HG03159 (cell line): Measurements from ENCODE around the gene GNPAT.

Source experiments
- ATAC-seq: cut with Tn5 transposase; IDR thresholded peaks from one replicate; pipeline ENCODE4 v1.9.1; 2021; ENCODE audit warnings: mild to moderate bottlenecking, moderate library complexity; ENCODE audit not compliant: unreplicated experiment

The GNPAT gene

GRCh38 chr1:231240883-231241735 lies at the start of gene GNPAT:
GNPAT (plus strand) TSS chr1:231241212; CDS start chr1:231241379, 167 bp downstream.
- ATAC-seq = peak; percentile 93

GRCh38 chr1:231192620-231193163 lies 48.3 kb upstream of the GNPAT start:
- ATAC-seq = no peak

- ATAC-seq = no peak
Observed at GRCh38 chr1:231193710-231194340, 47.2 kb upstream of the GNPAT start.

- no peak for ATAC-seq
Observed at GRCh38 chr1:231194476-231194842, 46.6 kb upstream of the GNPAT start.

- ATAC-seq = no peak
Observed at GRCh38 chr1:231194843-231195516, 46.0 kb upstream of the GNPAT start.

- no peak for ATAC-seq
Observed at GRCh38 chr1:231196307-231196706, 44.7 kb upstream of the GNPAT start.

GRCh38 chr1:231196728-231197127 lies 44.3 kb upstream of the GNPAT start:
- no peak for ATAC-seq

- ATAC-seq = no peak
Observed at GRCh38 chr1:231199868-231200267, 41.1 kb upstream of the GNPAT start.

- ATAC-seq = no peak
Observed at GRCh38 chr1:231200388-231201031, 40.5 kb upstream of the GNPAT start.

GRCh38 chr1:231201375-231201978 lies 39.5 kb upstream of the GNPAT start:
- no peak for ATAC-seq

GRCh38 chr1:231201979-231202633 lies 38.9 kb upstream of the GNPAT start:
- ATAC-seq = no peak

GRCh38 chr1:231203259-231204057 lies 37.6 kb upstream of the GNPAT start:
- no peak for ATAC-seq

GRCh38 chr1:231206856-231207255 lies 34.2 kb upstream of the GNPAT start:
- ATAC-seq = no peak

GRCh38 chr1:231207437-231207836 lies 33.6 kb upstream of the GNPAT start:
- ATAC-seq = no peak

GRCh38 chr1:231208980-231209379 lies 32.0 kb upstream of the GNPAT start:
- ATAC-seq = no peak

- ATAC-seq = no peak
Observed at GRCh38 chr1:231209531-231209930, 31.5 kb upstream of the GNPAT start.

- no peak for ATAC-seq
Observed at GRCh38 chr1:231210126-231210525, 30.9 kb upstream of the GNPAT start.

- peak; percentile 86 for ATAC-seq
Observed at GRCh38 chr1:231211005-231211857, 29.8 kb upstream of the GNPAT start.
